Measurements from ENCODE around the gene CCNQ.

DNA sequence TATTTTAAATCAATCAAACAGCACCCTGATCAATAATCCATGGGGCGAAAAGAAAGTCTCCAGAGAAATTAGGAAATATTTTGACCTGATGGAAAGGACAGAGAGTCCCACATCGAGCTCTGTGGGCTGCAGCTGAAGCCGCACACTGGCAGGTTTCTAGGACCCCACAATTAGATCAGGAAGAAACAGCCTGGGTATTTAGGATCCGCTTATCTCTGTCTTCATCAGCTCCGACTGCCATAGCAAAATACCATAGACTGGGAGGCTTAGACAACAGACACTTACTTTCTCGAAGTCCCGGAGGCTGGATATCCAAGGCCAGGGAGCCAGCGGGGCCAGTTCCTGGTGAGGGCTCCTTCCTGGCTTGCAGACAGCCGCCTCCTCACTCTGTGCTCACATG is 36.4 kb downstream of the CCNQ start:
- TF ChIP-seq, protein P1, sequence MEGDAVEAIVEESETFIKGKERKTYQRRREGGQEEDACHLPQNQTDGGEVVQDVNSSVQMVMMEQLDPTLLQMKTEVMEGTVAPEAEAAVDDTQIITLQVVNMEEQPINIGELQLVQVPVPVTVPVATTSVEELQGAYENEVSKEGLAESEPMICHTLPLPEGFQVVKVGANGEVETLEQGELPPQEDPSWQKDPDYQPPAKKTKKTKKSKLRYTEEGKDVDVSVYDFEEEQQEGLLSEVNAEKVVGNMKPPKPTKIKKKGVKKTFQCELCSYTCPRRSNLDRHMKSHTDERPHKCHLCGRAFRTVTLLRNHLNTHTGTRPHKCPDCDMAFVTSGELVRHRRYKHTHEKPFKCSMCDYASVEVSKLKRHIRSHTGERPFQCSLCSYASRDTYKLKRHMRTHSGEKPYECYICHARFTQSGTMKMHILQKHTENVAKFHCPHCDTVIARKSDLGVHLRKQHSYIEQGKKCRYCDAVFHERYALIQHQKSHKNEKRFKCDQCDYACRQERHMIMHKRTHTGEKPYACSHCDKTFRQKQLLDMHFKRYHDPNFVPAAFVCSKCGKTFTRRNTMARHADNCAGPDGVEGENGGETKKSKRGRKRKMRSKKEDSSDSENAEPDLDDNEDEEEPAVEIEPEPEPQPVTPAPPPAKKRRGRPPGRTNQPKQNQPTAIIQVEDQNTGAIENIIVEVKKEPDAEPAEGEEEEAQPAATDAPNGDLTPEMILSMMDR (IDR thresholded peaks at IDR 0.05): no peak
- no peak for TF ChIP-seq ZFX (IDR thresholded peaks at IDR 0.05; ENCODE audit: borderline replicate concordance)
